Inflammatory macrophage treated with lipopolysaccharide for 1 hour (primary cell): ENCODE data around the gene DQX1.

ENCODE experiments used
- DNase-seq, 2 donors: peaks; one replicate each; pipeline ENCODE4 v3.0.0-alpha.2; 2020 to 2022

DQX1 gene

GRCh38 chr2:74554820-74555531 is 28.9 kb upstream of the DQX1 start:
- DNase-seq = no peak

GRCh38 chr2:74553892-74554819 is 28.1 kb upstream of the DQX1 start, which contains the start of the genes DOK1 and LOXL3:
Gene DOK1, plus strand, starts transcription at chr2:74554720. Its CDS starts 35 bp downstream, at chr2:74554755.
Gene LOXL3, minus strand, starts transcription at chr2:74553942. Its CDS starts 1,308 bp downstream, at chr2:74552634.
- DNase-seq = peak; percentile 74 to 83

- no peak for DNase-seq
Observed at GRCh38 chr2:74552914-74553811, 27.1 kb upstream of the DQX1 start.

- DNase-seq = no peak
Observed at GRCh38 chr2:74551942-74552913, 26.2 kb upstream of the DQX1 start.

- no peak for DNase-seq
Observed at GRCh38 chr2:74551530-74551929, 25.5 kb upstream of the DQX1 start.

- no peak for DNase-seq
Observed at GRCh38 chr2:74550231-74550630, 24.2 kb upstream of the DQX1 start.

- DNase-seq = peak; percentile 64 to 68
Observed at GRCh38 chr2:74548900-74549826, 23.1 kb upstream of the DQX1 start.

- no peak for DNase-seq
Observed at GRCh38 chr2:74548285-74548899, 22.4 kb upstream of the DQX1 start.

- no peak for DNase-seq
Observed at GRCh38 chr2:74546004-74546403, 20.0 kb upstream of the DQX1 start.

GRCh38 chr2:74544634-74545033 is 18.6 kb upstream of the DQX1 start:
- no peak for DNase-seq

GRCh38 chr2:74542978-74543377 is 16.9 kb upstream of the DQX1 start:
- DNase-seq = no peak

GRCh38 chr2:74540291-74540690 is 14.3 kb upstream of the DQX1 start:
- no peak for DNase-seq

GRCh38 chr2:74538881-74539339 is 12.9 kb upstream of the DQX1 start:
- no peak for DNase-seq

GRCh38 chr2:74537140-74537539 is 11.1 kb upstream of the DQX1 start:
- no peak for DNase-seq

GRCh38 chr2:74536166-74536950 is 10.3 kb upstream of the DQX1 start:
- DNase-seq = no peak

- DNase-seq = no peak
Observed at GRCh38 chr2:74535440-74535965, 9.5 kb upstream of the DQX1 start.

GRCh38 chr2:74534411-74534810 is 8.4 kb upstream of the DQX1 start:
- no peak for DNase-seq

GRCh38 chr2:74533464-74533863 is 7.4 kb upstream of the DQX1 start:
- no peak for DNase-seq

- peak in 1 of 2 donors; percentile 55 for DNase-seq
Observed at GRCh38 chr2:74532222-74532621, 6.2 kb upstream of the DQX1 start.
